IPS DF 6.9 (cell line): ENCODE results near the gene PCDHGA10.
A peak's percentile ranks its signal among the peaks of the same experiment; 100 is the strongest.
"Not testable (repeated sequence)": the region's sequence is repeated elsewhere in the genome, so short reads cannot be mapped to it uniquely, and the experiment has no call there.

ENCODE experiments used
- DNase-seq: peaks from one replicate; pipeline ENCODE4 v3.0.0-alpha.2; 2013; ENCODE audit warnings: low read depth, low spot score
- H3K27ac ChIP-seq: one replicate; pipeline ENCODE4 v1.5.1; 2013; ENCODE audit warnings: low read length, control low read depth
- H3K27me3 ChIP-seq: 2 replicates; pipeline ENCODE4 v1.6.1; 2013; ENCODE audit warnings: mild to moderate bottlenecking, low read length; ENCODE audit not compliant: control insufficient read depth, insufficient read depth
- H3K36me3 ChIP-seq: 2 replicates; pipeline ENCODE4 v1.6.1; 2013; ENCODE audit warnings: low read length; ENCODE audit not compliant: control insufficient read depth, insufficient read depth
- H3K4me1 ChIP-seq: 2 replicates; pipeline ENCODE4 v1.6.1; 2013; ENCODE audit warnings: low read length; ENCODE audit not compliant: control insufficient read depth, insufficient read depth
- H3K4me3 ChIP-seq: 2 replicates; pipeline ENCODE4 v1.5.1; 2013; ENCODE audit warnings: mild to moderate bottlenecking, low read length
- H3K9me3 ChIP-seq: 2 replicates; pipeline ENCODE4 v1.6.1; 2013; ENCODE audit warnings: low read length, inconsistent platforms; ENCODE audit not compliant: control insufficient read depth, insufficient read depth
- WGBS: extraction: QIAGEN DNeasy Blood & Tissue Kit; methylation state at CpG from one replicate; pipeline ENCODE4 v1.1.7; 2013; ENCODE audit warnings: mixed read lengths, missing lambda C conversion rate; ENCODE audit not compliant: insufficient read length, insufficient coverage; 5-methylcytosine and 5-hydroxymethylcytosine counted together

The PCDHGA10 gene

GRCh38 chr5:141412854-141413539 is at the start of gene PCDHGA10:
PCDHGA10 (plus strand) TSS chr5:141412987; CDS start chr5:141413176, 189 bp downstream.
- no CpG with 5 or more reads among the region's 31 CpGs for WGBS
- peaks cover 1% of the 10 kb centered on the region; the same call in 1 of the 2 replicates for H3K27me3 ChIP-seq
- H3K4me3 ChIP-seq: peak within 1 kb of the TSS; percentile 84
- H3K36me3 ChIP-seq: peaks cover 3% of the 10 kb centered on the region; the same call in 1 of the 2 replicates
- H3K27ac ChIP-seq: no peak within 1 kb of the TSS
- DNase-seq: no peak
- no peaks in the 10 kb centered on the region for H3K9me3 ChIP-seq
- no peaks in the 10 kb centered on the region for H3K4me1 ChIP-seq

GRCh38 chr5:141363952-141364660 is 48.7 kb upstream of the PCDHGA10 start, which contains the start of gene PCDHGA5:
PCDHGA5 (plus strand) TSS chr5:141364162; CDS start chr5:141364331, 169 bp downstream.
- Histone ChIP-seq H3K27ac (no peak within 1 kb of the TSS), H3K4me1 (no peaks in the 10 kb centered on the region), H3K36me3 (peaks cover 7% of the 10 kb centered on the region), H3K9me3 (peaks cover 7% of the 10 kb centered on the region), H3K4me3 (no peak within 1 kb of the TSS), H3K27me3 (no peaks in the 10 kb centered on the region)
- no CpG with 5 or more reads among the region's 34 CpGs for WGBS
- DNase-seq: no peak

DNA sequence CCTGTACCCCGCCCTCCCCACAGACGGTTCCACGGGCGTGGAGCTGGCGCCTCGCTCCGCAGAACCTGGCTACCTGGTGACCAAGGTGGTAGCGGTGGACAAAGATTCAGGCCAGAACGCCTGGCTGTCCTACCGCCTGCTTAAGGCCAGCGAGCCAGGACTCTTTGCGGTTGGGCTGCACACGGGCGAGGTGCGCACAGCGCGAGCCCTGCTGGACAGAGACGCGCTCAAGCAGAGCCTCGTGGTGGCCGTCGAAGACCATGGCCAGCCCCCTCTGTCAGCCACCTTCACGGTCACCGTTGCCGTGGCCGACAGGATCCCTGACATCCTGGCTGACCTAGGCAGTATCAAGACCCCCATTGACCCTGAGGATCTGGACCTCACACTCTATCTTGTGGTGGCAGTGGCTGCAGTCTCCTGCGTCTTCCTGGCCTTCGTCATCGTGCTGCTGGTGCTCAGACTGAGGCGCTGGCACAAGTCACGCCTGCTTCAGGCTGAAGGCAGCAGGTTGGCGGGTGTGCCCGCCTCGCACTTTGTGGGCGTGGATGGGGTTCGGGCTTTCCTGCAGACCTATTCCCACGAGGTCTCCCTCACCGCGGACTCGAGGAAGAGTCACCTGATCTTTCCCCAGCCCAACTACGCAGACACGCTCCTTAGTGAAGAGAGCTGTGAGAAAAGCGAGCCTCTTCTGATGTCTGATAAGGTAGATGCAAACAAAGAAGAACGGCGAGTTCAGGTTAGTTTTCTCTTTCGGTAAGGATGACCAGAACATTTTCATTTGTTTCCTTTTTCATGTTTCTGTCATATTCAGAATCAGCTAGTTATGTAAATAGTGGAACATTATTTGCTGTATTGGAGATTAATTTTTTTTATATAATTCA is 46.5 kb upstream of the PCDHGA10 start:
- DNase-seq: no peak
- no CpG with 5 or more reads among the region's 46 CpGs for WGBS
- Histone ChIP-seq H3K36me3 (peaks cover 7% of the 10 kb centered on the region), H3K27me3 (no peaks in the 10 kb centered on the region), H3K4me1 (no peaks in the 10 kb centered on the region), H3K27ac (no peak overlapping the region), H3K4me3 (no peak overlapping the region), H3K9me3 (peaks cover 5% of the 10 kb centered on the region)

DNA sequence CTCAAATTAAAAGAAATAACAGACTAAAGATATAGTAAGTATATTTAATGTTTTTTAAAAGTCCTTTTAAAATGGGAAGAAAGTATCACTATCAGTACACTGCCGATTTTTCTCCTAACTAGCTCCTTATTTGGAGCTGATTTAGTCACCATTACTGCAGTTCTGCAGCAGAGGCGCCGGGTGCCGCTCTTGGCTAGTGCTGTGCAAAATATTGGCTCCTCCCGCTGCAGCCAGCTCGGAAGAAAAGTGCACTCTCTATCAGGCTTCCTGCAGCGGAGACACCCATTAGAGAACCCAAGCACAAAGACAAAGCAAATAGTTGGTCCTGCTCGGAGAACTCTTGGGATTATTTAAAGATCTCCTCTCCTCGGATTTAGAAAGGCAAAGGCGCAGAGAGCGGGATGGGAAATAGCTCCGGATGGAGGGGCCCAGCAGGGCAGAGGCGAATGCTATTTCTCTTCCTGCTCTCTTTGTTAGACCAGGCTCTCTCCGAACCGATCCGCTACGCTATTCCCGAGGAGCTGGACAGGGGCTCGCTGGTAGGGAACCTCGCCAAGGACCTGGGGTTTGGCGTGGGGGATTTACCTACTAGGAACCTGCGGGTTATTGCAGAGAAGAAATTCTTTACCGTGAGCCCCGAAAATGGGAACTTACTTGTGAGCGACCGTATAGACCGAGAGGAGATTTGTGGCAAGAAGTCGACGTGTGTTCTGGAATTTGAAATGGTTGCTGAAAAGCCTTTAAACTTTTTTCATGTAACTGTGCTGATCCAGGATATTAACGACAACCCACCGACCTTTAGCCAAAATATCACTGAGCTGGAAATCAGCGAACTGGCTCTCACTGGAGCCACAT is 42.6 kb upstream of the PCDHGA10 start, which contains the start of gene PCDHGB3:
TSS of gene PCDHGB3 (plus strand) at position 249 of the 855 bp plus-strand sequence. CDS start at position 402, 153 bp downstream.
- Histone ChIP-seq H3K27ac (no peak within 1 kb of the TSS), H3K4me3 (no peak within 1 kb of the TSS), H3K27me3 (no peaks in the 10 kb centered on the region), H3K9me3 (no peaks in the 10 kb centered on the region; the same call in 1 of the 2 replicates), H3K36me3 (peaks cover 3% of the 10 kb centered on the region; the same call in 1 of the 2 replicates), H3K4me1 (no peaks in the 10 kb centered on the region)
- WGBS: no CpG with 5 or more reads among the region's 32 CpGs
- DNase-seq: no peak

GRCh38 chr5:141371572-141372475 is 41.0 kb upstream of the PCDHGA10 start:
- no peak for DNase-seq
- Histone ChIP-seq H3K36me3 (no peaks in the 10 kb centered on the region; the same call in 1 of the 2 replicates), H3K4me3 (no peak overlapping the region), H3K9me3 (no peaks in the 10 kb centered on the region; the same call in 1 of the 2 replicates), H3K27me3 (no peaks in the 10 kb centered on the region), H3K4me1 (no peaks in the 10 kb centered on the region), H3K27ac (no peak overlapping the region)
- WGBS: no CpG with 5 or more reads among the region's 69 CpGs

DNA sequence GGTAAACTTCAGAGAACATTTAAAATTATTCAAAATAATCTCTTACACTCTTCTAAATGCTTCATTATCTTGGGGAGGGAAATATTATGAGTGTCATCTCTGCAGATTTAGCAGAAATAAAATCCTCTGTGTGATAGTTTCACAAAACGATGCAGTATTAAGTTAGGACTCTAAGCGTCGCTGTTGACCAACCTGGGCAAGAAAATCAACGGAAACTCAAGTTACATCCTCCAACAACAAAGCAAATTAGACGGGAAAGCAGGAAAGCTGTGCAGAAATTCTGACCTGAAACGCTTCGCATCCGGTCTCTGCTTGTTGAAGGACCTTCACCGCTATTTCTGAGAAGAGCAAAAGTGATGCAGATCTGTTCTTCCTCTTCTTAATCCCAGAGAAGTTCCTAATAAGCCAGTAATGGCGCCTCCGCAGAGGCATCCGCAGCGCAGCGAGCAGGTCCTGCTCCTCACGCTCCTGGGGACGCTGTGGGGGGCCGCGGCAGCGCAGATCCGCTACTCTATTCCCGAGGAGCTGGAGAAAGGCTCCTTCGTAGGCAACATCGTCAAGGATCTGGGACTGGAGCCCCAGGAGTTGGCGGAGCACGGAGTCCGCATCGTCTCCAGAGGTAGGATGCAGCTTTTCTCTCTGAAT is 39.0 kb upstream of the PCDHGA10 start, which contains the start of gene PCDHGA6:
TSS of gene PCDHGA6 (plus strand) at position 219 of the 645 bp plus-strand sequence. CDS start at position 412, 193 bp downstream.
- no peak for DNase-seq
- Histone ChIP-seq H3K27ac (no peak within 1 kb of the TSS), H3K9me3 (no peaks in the 10 kb centered on the region; the same call in 1 of the 2 replicates), H3K36me3 (no peaks in the 10 kb centered on the region; the same call in 1 of the 2 replicates), H3K27me3 (no peaks in the 10 kb centered on the region), H3K4me1 (no peaks in the 10 kb centered on the region), H3K4me3 (no peak within 1 kb of the TSS)
- no CpG with 5 or more reads among the region's 27 CpGs for WGBS

GRCh38 chr5:141374627-141375026 is 38.2 kb upstream of the PCDHGA10 start:
- no CpG with 5 or more reads among the region's 14 CpGs for WGBS
- Histone ChIP-seq H3K4me3 (no peak overlapping the region), H3K4me1 (no peaks in the 10 kb centered on the region), H3K27me3 (no peaks in the 10 kb centered on the region), H3K27ac (no peak overlapping the region), H3K9me3 (no peaks in the 10 kb centered on the region; the same call in 1 of the 2 replicates), H3K36me3 (no peaks in the 10 kb centered on the region; the same call in 1 of the 2 replicates)
- no peak for DNase-seq

GRCh38 chr5:141375444-141376155 is 37.2 kb upstream of the PCDHGA10 start:
- H3K27me3 ChIP-seq, DNase-seq, H3K27ac ChIP-seq, H3K4me1 ChIP-seq, H3K4me3 ChIP-seq, H3K9me3 ChIP-seq, H3K36me3 ChIP-seq: not testable (repeated sequence)
- no CpG with 5 or more reads among the region's 48 CpGs for WGBS
